Upper lobe of left lung (tissue), 6 donors: ENCODE results near the gene CCDC192. TPM values are rescaled to one million over a fixed set of nuclear protein-coding genes. Genes with fewer than 3 reads are reported as not detected.

ENCODE experiments used
- ATAC-seq, 2 donors: fragments of 200-7000 bp; cut with Tn5 transposase; one replicate each; pipeline ENCODE4 v1.9.1; 2022; ENCODE audit warnings: mild to moderate bottlenecking in 2 of 2, moderate library complexity in 2 of 2; ENCODE audit not compliant: low FRiP score in 2 of 2
- DNase-seq, 2 donors: peaks; one replicate each; pipeline ENCODE4 v3.0.0-alpha.2; 2019 to 2020
- H3K27ac ChIP-seq, 4 donors: fragments of 200-600 bp; sonication (generic); one replicate each; pipeline ENCODE4 v1.5.1; 2016 to 2019
- H3K27me3 ChIP-seq, 4 donors: fragments of 200-600 bp; sonication (generic); one replicate each; pipeline ENCODE4 v1.5.1; 2017 to 2019
- H3K36me3 ChIP-seq, 4 donors: fragments of 200-600 bp; sonication (generic); one replicate each; pipeline ENCODE4 v1.5.1; 2016 to 2019
- H3K4me1 ChIP-seq, 4 donors: fragments of 200-600 bp; sonication (generic); one replicate each; pipeline ENCODE4 v1.5.1; 2018 to 2019
- H3K4me3 ChIP-seq, 4 donors: fragments of 200-600 bp; sonication (generic); one replicate each; pipeline ENCODE4 v1.5.1; 2017 to 2019; ENCODE audit warnings: mild to moderate bottlenecking in 2 of 4, moderate library complexity in 1 of 4
- H3K9me3 ChIP-seq, 4 donors: fragments of 200-600 bp; sonication (generic); one replicate each; pipeline ENCODE4 v1.5.1; 2018 to 2019
- CTCF ChIP-seq, 6 experiments: fragments of 450-650 bp in 4 of 6; fragments of 200-600 bp in 2 of 6; sonication (generic) in 2 of 6; IDR thresholded peaks; one replicate each; pipeline ENCODE4 v1.5.1; 2016 to 2019; ENCODE audit warnings: antibody characterized with exemption in 6 of 6
- EP300 ChIP-seq, 4 donors: sonication (generic); formaldehyde crosslinking; IDR thresholded peaks; one replicate each; pipeline ENCODE4 v1.5.1; 2017; ENCODE audit warnings: antibody characterized with exemption in 4 of 4, control low read depth in 2 of 4
- POLR2A ChIP-seq, 4 donors: fragments of 450-650 bp; IDR thresholded peaks; one replicate each; pipeline ENCODE4 v1.5.1; 2016 to 2017; ENCODE audit warnings: antibody characterized with exemption in 4 of 4, mild to moderate bottlenecking in 2 of 4
- POLR2AphosphoS5 ChIP-seq, 2 donors: sonication (generic); formaldehyde crosslinking; IDR thresholded peaks; one replicate each; pipeline ENCODE4 v1.5.1; 2017; ENCODE audit warnings: antibody characterized with exemption in 2 of 2
- WGBS, 2 donors: methylation state at CpG; one replicate each; pipeline ENCODE4 v1.1.5; 2017 to 2018; 5-methylcytosine and 5-hydroxymethylcytosine counted together
- total RNA-seq, 6 donors: library from RNA; depleted of rRNA in 4 of 6; stranded (reverse); fragments of >200 nt in 4 of 6; gene quantifications; one replicate each; pipeline versions ENCODE4 v1.1.0 to v1.2.1, GENCODE V29; 2016 to 2021
- donor health status: DM: no; HTN: no; CAD: no; lungs with moderate emphysema.
- donor health status: DM: no; HTN: yes; CAD: no; lungs with severe emphysema.

The CCDC192 gene
- total RNA-seq, 6 donors from 2014 or later = 0.76 TPM; not detected in 5

- Histone ChIP-seq H3K36me3 (no peaks in the 10 kb centered on the region), H3K27me3 (no peaks in the 10 kb centered on the region), H3K27ac (no peak overlapping the region), H3K4me3 (no peak overlapping the region), H3K4me1 (no peaks in the 10 kb centered on the region), H3K9me3 (no peaks in the 10 kb centered on the region)
- no peak for DNase-seq
- ATAC-seq = no peak
- TF ChIP-seq POLR2A (IDR thresholded peaks at IDR 0.05) = no peak
- TF ChIP-seq POLR2AphosphoS5 (IDR thresholded peaks at IDR 0.05) = no peak
- TF ChIP-seq CTCF (IDR thresholded peaks at IDR 0.05) = no peak
- no peak for TF ChIP-seq EP300 (IDR thresholded peaks at IDR 0.05)
- 85 to 92% methylated on average over 6 of the region's 6 CpGs for WGBS, 2 donors
These were observed 247.7 kb downstream of the CCDC192 start for GRCh38 chr5:127950707-127951391.

- WGBS, 2 donors = 86 to 87% methylated on average over 4 of the region's 4 CpGs
- ATAC-seq (no peak), DNase-seq (no peak)
These were observed 248.6 kb downstream of the CCDC192 start for GRCh38 chr5:127951791-127952190.

GRCh38 chr5:127957183-127957582, 254.0 kb downstream of the CCDC192 start:
- H3K27ac ChIP-seq = no peak overlapping the region
- H3K4me3 ChIP-seq = no peak overlapping the region
- H3K27me3 ChIP-seq = no peaks in the 10 kb centered on the region
- H3K36me3 ChIP-seq = no peaks in the 10 kb centered on the region
- DNase-seq = no peak
- 63 to 71% methylated on average over 1 to 2 of the region's 2 CpGs for WGBS, 2 donors
- no peak for ATAC-seq
- no peaks in the 10 kb centered on the region for H3K9me3 ChIP-seq
- peaks cover 25 to 38% (median 34%) of the 10 kb centered on the region in 4 donors for H3K4me1 ChIP-seq
- TF ChIP-seq CTCF (IDR thresholded peaks at IDR 0.05) = no peak
- TF ChIP-seq POLR2A (IDR thresholded peaks at IDR 0.05) = no peak
- no peak for TF ChIP-seq POLR2AphosphoS5 (IDR thresholded peaks at IDR 0.05)
- no peak for TF ChIP-seq EP300 (IDR thresholded peaks at IDR 0.05)

More at GRCh38 chr5:127951791-127952190, 248.6 kb downstream of the CCDC192 start:
- Histone ChIP-seq H3K9me3 (no peaks in the 10 kb centered on the region), H3K27ac (no peak overlapping the region), H3K36me3 (no peaks in the 10 kb centered on the region), H3K27me3 (no peaks in the 10 kb centered on the region), H3K4me1 (no peaks in the 10 kb centered on the region), H3K4me3 (no peak overlapping the region)
- no peak for TF ChIP-seq POLR2A (IDR thresholded peaks at IDR 0.05)
- TF ChIP-seq POLR2AphosphoS5 (IDR thresholded peaks at IDR 0.05) = no peak

DNA sequence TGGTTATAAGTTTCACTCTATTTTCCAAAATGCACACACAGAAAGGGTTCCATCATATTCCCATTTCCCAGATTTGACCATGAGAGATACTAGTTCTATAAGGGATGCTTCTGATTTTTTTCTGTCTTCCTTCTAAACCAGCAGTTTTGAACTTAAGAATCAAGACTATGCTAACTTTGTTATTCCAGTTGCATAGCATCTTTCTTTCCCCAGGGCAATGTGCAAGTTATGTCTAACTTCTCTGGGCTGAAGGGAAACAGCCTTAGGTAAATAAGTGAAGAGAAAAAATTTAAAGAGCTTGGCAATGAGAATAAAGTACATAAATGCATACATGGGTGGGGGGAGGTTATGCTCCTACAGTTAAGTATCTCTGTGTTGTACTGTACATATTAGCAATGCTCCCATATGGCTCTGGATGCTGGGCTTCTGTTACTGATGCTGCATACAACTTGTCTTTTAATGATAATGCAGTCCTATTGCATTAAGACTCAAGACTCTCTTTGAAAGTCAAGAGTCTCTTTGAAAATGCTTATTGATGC, 254.6 kb downstream of the CCDC192 start:
- TF ChIP-seq EP300 (IDR thresholded peaks at IDR 0.05) (no peak), POLR2AphosphoS5 (IDR thresholded peaks at IDR 0.05) (no peak), POLR2A (IDR thresholded peaks at IDR 0.05) (no peak)
- Histone ChIP-seq H3K27ac (peak overlapping the region in 3 of 4 donors; percentile 36 to 60 (median 58)), H3K4me3 (no peak overlapping the region), H3K36me3 (no peaks in the 10 kb centered on the region), H3K27me3 (no peaks in the 10 kb centered on the region), H3K4me1 (peaks cover 25 to 38% (median 34%) of the 10 kb centered on the region in 4 donors), H3K9me3 (no peaks in the 10 kb centered on the region)
- DNase-seq = no peak
- ATAC-seq = no peak

GRCh38 chr5:127958421-127959011, 255.3 kb downstream of the CCDC192 start:
- Histone ChIP-seq H3K4me3 (no peak overlapping the region), H3K9me3 (no peaks in the 10 kb centered on the region), H3K36me3 (no peaks in the 10 kb centered on the region), H3K4me1 (peaks cover 25 to 38% (median 34%) of the 10 kb centered on the region in 4 donors), H3K27me3 (no peaks in the 10 kb centered on the region), H3K27ac (peak overlapping the region; percentile 17 to 60 (median 47))
- TF ChIP-seq CTCF (IDR thresholded peaks at IDR 0.05) = no peak
- TF ChIP-seq POLR2A (IDR thresholded peaks at IDR 0.05) = no peak
- TF ChIP-seq EP300 (IDR thresholded peaks at IDR 0.05) = no peak
- no peak for TF ChIP-seq POLR2AphosphoS5 (IDR thresholded peaks at IDR 0.05)
- peak; percentile 30 to 71 for ATAC-seq
- no peak for DNase-seq
- 39 to 41% methylated on average over 5 of the region's 5 CpGs for WGBS, 2 donors
